Measurements from ENCODE around the gene PLCXD1.
A peak's percentile ranks its signal among the peaks of the same experiment; 100 is the strongest.
"Not testable (repeated sequence)": the region's sequence is repeated elsewhere in the genome, so short reads cannot be mapped to it uniquely, and the experiment has no call there.

Gene PLCXD1

DNA sequence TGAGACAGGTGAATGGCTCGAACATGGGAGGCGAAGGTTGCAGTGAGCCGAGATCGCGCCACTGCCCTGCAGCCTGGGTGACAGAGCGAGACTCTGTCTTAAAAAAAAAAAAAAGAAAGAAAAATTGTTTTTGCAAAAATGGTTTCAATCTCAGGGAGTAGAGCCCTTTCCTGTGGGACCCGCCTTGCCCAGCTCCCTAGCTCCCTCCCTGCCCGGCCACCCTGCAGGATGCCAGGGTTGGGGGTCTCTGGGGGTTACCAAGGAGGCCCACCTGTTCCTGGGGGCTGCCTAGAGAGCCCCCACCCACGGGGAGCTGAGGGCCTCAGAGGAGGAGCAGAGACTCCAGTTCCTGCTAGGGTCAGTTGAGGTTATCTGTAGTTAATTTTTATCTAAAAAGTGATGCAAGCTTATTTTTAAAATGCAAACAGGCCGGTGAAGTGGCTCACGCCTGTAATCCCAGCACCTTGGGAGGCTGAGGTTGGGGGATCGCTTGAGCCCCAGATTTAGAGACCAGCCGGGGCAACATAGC lies 18.7 kb upstream of the PLCXD1 start:
- no peak overlapping the region for H3K4me3 ChIP-seq (ENCODE audit: low read depth, low read length)

DNA sequence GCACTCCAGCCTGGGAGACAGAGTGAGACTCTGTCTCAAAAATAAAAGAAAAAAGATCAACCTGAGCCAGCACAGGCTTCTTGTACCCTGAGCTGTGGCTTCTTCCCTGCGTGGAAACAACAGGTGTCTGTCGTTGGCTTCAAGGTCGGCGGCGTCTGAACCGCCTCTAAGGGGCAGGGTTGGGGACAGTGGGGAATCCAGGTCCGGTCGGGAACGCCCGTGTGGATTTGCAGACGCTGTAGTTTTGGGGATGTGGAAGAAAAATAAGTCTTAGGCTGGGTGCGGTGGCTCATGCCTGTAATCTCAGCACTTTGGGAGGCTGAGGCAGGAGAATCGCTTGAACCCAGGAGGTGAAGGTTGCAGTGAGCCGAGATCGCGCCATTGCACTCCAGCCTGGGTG lies 17.2 kb upstream of the PLCXD1 start:
- H3K4me3 ChIP-seq (ENCODE audit: low read depth, low read length) = not testable (repeated sequence)

DNA sequence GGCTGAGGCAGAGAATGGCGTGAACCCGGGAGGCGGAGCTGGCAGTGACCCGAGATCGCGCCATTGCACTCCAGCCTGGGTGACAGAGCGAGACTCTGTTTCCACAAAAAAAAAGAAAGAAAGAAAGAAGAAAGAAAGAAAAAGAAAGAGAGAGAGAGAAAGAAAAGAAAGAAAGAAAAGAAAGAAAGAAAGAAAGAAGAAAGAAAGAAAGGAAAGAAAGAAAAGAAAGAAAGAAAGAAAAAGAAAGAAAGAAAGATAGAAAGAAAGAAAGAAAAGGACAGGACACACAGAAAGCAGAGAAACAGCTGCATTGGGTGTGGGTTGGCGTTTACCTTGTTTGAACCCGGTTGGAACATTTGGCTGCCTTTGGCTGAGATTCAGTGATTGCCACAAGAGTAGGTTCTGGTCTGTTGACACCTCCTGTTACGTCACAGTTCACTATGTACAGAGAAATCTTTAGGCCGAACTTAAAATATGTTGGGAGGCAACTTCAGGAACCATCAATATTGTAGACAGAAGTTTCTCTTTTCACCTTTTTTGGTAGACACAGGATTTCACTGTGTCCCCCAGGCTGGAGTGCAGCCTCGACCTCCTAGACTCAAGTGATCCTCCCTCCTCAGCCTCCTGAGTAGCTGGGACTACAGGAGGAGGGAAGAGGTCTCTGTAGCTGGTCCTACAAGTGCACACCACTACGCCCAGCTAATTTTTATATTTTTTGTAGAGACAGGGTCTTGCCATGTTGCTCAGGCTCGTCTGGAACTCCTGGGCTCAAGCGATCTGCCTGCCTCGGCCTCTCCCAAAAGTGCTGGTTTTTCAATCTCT lies 16.3 kb upstream of the PLCXD1 start:
- no peak overlapping the region for H3K4me3 ChIP-seq (ENCODE audit: low read depth, low read length)

DNA sequence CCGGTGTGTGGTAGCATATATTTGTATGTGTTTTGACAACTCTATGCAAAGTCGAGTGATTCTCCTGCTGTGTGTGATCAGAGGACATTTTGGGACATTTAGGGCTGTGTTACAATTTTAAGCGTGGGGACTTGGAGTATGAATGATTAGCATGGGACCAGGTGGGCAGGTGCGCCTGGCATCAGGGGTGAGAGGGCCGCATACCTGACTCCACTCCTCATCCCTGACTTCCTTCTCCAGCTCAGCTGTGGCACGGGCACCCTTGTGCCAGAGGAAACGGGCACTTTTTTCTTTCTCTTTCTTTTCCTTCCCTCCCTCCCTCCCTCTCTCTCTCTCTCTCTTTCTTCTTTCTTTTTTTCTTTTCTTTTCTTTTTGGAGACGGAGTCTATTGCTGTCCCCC lies 15.7 kb upstream of the PLCXD1 start:
- no peak overlapping the region for H3K4me3 ChIP-seq (ENCODE audit: low read depth, low read length)

DNA sequence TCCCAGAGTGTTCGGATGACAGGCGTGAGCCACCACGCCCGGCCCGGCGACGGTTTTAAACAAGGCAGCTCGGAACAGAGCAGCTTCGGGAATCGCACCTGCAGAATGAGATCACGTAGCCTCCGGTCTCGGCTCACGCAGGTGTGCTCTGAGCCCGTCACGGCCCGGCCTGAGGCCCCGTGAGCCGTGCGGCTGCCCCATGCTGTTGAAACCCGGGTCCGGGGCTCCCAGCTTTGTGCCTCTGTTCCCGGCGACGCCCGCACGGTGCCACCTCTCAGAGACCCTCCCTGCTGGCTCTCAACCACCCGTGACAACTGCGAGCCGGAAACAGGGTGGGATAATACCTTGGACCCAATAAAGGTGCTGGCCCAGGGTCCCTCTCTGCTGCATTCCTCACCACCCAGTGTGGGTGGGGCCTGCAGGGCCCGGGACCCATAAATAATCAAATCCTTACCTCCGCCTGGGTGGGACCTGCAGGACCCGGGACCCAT lies 13.4 kb upstream of the PLCXD1 start:
- no peak overlapping the region for H3K4me3 ChIP-seq (ENCODE audit: low read depth, low read length)

DNA sequence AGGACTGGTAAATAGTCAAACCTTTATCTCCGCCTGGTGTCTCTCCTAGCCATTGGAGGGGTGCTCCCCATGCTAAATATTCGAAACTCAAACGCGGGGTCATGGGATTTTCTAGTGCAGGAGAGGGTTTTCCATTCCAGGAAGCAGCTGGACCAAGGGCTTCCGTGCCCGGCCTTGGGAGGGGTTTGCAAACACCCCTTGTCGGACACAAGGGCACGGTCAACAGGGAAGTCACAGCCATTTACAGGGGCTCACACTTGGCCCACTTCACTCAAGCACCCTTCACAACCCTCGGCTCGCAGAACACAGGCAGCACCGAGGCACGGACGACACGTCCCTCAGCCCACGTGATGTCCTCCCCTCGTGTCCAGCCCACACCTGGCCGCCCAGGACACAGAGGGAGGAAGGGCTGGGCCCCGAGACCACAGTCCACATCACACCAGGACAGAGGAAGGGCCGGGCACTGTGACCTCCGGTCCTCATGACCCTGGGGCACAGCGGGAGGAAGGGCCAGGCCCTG lies 10.3 kb upstream of the PLCXD1 start:
- no peak overlapping the region for H3K4me3 ChIP-seq (ENCODE audit: low read depth, low read length)

DNA sequence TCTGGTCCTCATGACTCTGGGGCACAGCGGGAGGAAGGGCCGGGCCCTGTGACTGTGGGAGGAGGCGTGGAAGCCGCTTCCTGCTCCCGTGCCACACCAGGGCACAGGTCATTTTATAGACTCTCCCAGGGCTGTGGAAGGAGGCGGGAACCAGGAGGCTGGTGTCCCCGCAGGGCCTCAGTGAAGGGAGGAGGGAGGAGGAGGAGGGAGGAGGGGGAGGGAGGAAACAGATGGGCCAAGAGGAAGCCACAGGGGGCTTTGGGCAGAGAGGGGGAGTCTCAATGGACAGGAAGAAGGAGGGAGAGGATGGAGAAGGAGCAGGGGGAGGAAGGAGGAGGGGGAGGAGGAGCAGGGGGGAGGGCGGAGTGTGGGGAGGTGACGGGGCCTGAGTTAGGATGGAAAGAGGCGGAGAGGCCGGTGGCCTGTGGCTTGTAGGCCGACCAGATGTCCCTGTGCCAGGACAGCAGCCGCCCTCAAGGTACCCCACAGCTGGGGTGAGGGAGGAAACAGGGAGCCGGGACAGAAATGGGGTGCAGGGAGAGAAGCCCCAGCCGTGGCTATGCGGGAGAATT lies 6.2 kb upstream of the PLCXD1 start:
- H3K4me3 ChIP-seq (ENCODE audit: low read depth, low read length) = no peak overlapping the region

DNA sequence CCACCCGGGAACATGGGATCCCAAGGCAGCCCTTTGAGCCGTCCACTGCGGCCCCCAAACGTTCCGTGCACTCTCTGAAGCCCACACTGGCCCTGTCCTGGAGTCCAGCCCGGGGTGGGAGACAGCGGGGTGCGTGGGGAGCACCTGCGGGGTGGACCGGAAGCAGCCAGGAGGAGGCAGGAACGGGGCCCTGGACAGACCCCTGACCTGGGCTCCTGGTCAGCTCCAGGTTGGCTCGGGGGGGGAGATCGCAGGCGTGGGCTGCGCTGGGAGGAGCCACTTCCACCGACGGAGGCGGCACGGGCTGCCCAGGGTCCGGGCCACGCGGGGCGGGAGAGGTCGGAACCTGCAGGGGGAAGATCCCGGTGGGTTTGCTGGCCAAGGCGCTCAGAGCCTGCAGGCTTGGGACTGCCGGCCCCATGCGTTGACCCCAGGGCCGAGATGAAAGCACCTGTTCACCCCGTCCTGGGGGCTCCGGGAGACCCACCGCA lies 5.7 kb upstream of the PLCXD1 start:
- H3K4me3 ChIP-seq (ENCODE audit: low read depth, low read length) = peak overlapping the region; percentile 57

DNA sequence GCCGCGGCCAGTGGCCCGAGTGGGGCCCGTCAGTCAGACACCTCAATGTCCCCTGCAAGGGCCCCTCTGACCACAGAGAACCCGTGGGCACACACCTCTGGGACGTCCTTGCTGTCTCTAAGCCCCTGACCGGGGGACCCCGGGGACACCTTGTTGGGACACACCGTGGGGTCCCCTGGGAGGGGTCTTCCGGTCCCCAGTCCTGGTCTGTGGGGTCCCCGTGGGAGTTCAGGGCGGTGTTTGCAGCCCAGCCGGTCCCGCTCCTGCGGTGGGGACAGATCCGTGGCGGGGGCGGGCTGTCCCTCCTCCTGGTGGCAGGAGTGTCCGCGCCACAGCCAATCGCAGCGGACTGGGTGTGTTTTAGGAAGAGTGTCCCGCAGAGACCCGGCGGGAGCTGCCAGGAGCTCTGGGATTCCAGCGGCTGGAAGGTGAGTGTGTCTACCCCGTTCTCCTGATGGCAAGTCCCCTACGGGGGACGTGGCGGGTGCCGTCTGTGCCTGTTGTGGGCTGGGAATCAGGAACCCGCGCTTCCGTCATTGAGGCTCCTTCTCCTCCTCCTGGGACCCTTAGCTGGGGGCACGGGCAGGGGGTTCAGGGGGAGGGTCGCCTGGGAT lies 5.1 kb upstream of the PLCXD1 start:
- H3K4me3 ChIP-seq (ENCODE audit: low read depth, low read length) = peak overlapping the region; percentile 57

DNA sequence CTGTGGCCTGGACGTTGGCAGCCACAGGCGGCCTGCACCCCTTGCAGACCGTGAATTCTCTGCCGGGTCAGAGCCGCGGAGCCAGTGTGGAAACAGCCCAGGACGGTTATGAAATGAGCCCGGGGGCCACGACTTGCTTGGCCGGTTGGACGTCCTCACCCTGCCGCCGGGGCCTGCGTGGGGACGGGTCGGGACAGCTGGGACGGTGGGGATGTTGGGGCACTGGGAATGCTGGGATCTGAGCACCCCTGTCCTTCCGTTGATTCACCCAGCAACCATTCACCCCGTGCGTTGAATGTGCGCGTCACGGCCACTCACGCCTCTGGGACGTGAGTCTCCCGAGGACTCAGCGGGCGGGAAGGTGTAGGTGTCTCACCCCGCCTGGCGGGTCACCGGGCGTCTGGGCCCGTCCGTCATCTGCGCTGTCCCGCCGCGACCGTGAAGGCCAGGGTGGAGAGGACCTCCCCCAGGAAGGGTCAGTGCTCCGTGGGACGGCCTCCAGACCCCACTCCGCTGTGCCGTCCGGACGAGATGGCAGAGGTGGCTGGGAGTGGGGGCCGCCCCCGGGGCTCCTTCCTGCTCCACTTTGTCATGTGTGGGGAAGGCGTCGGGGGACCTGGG lies 4.5 kb upstream of the PLCXD1 start:
- H3K4me3 ChIP-seq (ENCODE audit: low read depth, low read length) = peak overlapping the region; percentile 57

DNA sequence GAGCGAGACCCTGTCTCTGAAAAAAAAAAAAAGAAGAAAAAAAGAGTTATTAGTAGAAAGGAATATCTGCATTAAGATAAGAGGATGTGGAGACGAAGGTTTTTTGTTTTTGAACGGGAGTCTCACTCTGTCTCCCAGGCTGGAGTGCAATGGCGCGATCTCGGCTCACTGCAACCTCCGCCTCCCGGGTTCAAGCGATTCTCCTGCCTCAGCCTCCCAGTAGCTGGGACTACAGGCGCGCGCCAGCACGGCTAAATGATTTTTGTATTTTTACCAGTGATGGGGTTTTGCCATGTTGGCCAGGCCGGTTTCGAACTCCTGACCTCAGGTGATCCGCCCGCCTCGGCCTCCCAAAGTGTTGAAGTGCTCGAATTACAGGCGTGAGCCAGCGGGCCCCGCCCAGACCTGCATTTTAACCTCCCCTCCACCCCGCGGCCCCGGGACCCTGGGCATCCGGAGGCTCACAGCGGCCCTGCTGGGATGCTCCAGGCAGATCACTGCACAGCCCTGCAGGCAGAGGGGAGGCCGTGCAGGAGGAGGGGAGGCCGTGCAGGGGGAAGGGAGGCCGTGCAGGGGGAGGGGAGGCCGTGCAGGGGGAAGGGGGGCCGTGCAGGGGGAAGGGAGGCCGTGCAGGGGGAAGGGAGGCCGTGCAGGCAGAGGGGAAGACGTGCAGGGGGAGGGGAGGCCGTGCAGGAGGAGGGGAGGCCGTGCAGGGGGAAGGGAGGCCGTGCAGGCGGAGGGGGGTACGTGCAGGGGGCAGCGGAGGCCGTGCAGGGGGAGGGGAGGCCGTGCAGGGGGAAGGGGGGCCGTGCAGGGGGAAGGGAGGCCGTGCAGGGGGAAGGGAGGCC lies 1.2 kb upstream of the PLCXD1 start:
- H3K4me3 ChIP-seq (ENCODE audit: low read depth, low read length) = not testable (repeated sequence)

DNA sequence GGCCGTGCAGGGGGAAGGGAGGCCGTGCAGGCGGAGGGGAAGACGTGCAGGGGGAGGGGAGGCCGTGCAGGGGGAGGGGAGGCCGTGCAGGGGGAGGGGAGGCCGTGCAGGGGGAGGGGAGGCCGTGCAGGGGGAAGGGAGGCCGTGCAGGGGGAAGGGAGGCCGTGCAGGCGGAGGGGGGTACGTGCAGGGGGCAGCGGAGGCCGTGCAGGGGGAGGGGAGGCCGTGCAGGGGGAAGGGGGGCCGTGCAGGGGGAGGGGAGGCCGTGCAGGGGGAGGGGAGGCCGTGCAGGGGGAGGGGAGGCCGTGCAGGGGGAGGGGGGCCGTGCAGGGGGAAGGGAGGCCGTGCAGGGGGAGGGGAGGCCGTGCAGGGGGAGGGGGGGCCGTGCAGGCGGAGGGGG lies 459 bp upstream of the PLCXD1 start:
- not testable (repeated sequence) for H3K4me3 ChIP-seq (ENCODE audit: low read depth, low read length)

DNA sequence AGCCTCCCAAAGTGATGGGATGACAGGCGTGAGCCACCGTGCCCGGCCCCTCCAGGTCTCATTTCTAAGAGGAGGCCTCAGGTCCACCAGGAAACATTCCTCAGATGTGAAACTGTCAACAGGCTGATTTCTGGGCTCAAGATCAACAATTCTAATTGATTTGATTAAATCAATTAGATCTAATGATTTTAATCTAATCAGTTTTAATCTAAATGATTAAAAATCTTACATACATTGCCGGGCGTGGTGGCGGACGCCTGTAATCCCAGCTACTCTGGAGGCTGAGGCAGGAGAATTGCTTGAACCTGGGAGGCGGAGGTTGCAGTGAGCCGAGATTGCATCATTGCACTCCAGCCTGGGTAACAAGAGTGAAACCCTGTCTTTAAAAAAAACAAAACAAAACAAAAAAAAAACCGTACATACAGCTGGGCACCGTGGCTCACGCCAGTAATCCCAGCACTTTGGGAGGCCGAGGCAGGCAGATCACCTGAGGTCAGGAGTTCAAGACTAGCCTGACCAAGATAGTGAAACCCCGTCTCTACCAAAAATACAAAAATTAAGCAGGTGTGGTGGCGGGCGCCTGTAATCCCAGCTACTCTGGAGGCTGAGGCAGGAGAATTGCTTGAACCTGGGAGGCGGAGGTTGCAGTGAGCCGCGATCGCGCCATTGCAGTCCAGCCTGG lies 960 bp downstream of the PLCXD1 start:
- peak overlapping the region; percentile 50 for H3K4me3 ChIP-seq (ENCODE audit: low read depth, low read length)

DNA sequence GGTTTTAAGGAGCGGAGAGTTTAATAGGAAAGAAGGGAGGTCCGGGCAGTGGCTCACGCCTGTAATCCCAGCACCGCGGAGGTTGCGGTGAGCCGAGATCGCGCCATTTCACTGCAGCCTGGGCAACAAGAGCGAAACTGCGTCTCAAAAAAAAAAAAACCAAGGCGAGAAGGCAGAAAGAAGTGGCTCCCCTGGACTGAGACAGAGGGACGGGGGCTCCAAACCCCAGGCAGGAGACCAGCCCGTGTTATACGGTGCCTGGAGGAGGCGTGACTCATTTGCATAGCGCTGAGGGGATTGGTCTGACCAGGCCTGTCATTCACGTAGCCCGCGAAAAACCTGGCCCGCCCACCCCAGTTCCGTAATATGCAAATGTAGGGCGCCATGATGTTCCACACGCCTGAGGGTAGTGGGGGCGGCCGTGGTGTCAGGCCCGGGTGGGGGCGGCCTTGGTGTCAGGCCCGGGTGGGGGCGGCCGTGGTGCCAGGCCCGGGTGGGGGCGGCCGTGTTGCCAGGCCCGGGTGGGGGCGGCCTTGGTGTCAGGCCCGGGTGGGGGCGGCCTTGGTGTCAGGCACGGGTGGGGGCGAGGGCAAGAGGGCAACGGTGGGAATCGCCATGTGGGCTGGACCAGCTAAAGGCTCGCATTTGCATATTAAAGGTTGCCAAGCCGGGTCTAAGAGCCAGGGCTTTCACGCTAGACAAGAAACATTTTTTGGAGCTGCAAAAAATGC lies 2.1 kb downstream of the PLCXD1 start:
- peak overlapping the region; percentile 39 for H3K4me3 ChIP-seq (ENCODE audit: low read depth, low read length)

DNA sequence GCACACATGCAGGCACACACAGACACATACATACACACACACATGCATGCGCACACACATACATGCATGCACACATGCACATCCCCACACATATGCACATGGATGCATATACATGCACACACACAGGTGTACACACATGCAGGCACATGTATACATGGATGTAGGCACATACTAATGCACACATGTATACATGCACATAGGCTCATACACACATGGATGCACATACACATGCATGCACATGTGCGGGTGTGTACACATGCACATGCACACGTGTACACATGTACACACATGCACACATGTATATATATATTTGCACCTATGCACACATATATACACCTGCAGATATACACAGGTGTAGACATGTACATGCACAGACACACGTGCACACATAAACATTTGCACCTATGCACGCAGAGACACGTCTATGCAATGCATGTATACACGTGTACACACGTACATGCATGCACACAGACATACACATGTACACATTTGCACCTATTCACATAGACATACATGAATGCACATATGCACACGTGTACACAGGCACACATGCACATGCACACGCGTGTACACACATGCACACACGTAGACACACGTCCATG lies 4.0 kb downstream of the PLCXD1 start:
- H3K4me3 ChIP-seq (ENCODE audit: low read depth, low read length) = no peak overlapping the region

DNA sequence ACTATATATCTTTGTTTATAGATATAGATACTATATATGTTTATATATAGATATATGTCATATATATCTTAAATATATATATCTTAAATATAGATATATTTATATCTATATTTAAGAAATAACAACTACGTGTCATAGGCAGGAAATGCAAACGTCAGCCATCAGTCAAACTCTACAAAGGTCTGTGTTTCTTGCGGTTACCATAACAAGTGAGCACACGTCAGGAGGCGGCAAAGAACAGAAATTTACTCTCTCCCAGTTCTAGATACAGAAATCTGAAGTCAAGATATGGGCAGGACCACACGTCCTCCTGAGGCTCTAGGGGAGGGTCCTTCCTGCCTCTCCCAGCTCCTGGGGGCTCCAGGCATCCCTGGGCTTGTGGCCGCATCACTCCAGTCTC lies 6.5 kb downstream of the PLCXD1 start:
- no peak overlapping the region for H3K4me3 ChIP-seq (ENCODE audit: low read depth, low read length)

DNA sequence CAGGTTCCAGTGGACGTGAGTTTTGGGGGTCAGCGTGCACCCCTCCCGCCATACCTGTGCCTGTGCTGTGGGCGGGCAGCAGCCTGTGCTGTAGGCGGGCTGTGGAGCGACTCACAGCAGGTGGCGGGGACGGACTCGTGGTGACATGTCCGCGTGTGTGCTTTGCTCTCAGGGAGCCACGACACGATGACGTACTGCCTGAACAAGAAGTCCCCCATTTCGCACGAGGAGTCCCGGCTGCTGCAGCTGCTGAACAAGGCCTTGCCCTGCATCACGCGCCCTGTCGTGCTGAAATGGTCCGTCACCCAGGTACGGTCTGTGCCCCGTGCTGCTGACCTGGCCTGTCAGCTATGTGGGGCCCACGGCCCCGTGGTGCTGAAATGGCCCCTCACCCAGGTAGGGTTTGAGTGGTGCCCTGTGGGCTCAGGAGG lies 7.4 kb downstream of the PLCXD1 start:
- H3K4me3 ChIP-seq (ENCODE audit: low read depth, low read length) = no peak overlapping the region

DNA sequence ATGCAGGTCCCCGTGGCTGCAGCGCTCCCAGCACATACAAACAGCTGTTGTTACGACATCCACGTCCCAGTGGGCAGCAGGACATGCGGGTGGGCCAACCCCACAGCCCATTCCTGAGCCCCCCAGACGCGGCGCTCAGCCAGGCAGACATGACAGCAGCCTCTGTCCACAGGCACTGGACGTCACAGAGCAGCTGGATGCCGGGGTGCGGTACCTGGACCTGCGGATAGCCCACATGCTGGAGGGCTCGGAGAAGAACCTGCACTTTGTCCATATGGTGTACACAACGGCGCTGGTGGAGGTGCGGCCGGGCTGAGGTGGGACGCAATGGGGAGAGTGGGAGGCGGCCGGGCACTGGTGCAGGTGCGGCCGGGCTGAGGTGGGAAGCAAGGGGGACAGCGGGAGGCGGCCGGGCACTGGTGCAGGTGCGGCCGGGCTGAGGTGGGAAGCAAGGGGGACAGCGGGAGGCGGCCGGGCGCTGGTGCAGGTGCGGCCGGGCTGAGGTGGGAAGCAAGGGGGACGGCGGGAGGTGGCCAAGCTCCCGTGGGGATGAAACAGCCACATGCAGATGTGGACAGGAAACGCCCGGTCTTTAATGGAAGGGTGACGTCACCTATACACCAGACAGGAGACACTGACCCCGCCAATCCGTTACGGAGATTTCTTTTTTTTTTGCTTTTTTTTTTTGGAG lies 9.4 kb downstream of the PLCXD1 start:
- H3K4me3 ChIP-seq (ENCODE audit: low read depth, low read length) = no peak overlapping the region

All from iPS-11a (cell line).